HepG2 (cell line): ENCODE measurements around the gene MIF. TPM values are rescaled to one million over a fixed set of nuclear protein-coding genes. Genes with fewer than 3 reads are reported as not detected.
"Not testable (repeated sequence)": the region's sequence is repeated elsewhere in the genome, so short reads cannot be mapped to it uniquely, and the experiment has no call there.

Experiments used
- ATAC-seq: fragments of 200-7000 bp; cut with Tn5 transposase; 3 replicates; pipeline ENCODE4 v1.9.1; 2020; ENCODE audit warnings: mild to moderate bottlenecking, moderate library complexity
- BruUV-seq: library from RNA; stranded (reverse); fragments of 400-500 nt; replicated peaks from 2 replicates; lab custom pipeline; 2021; lab: Mats Ljungman, UMichigan
- CTCF ChIA-PET: fragments of 300-600 bp; formaldehyde crosslinking; extraction: SDS; loops from one replicate; lab custom pipeline; 2021; ENCODE audit warnings: low total read pairs, inconsistent platforms, low intra/inter-chr PET ratio; lab: Yijun Ruan, JAX
- POLR2A ChIA-PET: fragments of 350-600 bp; sonication (Branson Sonifier 250); formaldehyde crosslinking; loops from one replicate; lab custom pipeline; 2020; ENCODE audit warnings: antibody characterized with exemption, inconsistent platforms; lab: Yijun Ruan, JAX
- DNase-seq: peaks from one replicate; pipeline ENCODE4 v3.0.0-alpha.2; 2015; ENCODE audit warnings: low spot score
- FAIRE-seq: peaks from 3 replicates; lab custom pipeline; 2011; peaks lifted over from hg19 to GRCh38; lab: Jason Lieb, UNC
- H2AFZ ChIP-seq: one replicate; pipeline ENCODE4 v1.6.1; 2011; ENCODE audit warnings: low read length, inconsistent platforms
- H3K27ac ChIP-seq: fragments of 300-600 bp; 3 replicates; pipeline ENCODE4 v1.8.0; 2011; ENCODE audit warnings: mixed run types, mild to moderate bottlenecking, mixed read lengths, low read length, inconsistent platforms; ENCODE audit not compliant: insufficient read depth; ENCODE audit errors: extremely low read length
- H3K27me3 ChIP-seq, 2 experiments: fragments of 200-600 bp in 1 of 2; 2 replicates in 1 of 2; 3 replicates in 1 of 2; pipeline versions ENCODE4 v1.6.0 to v1.8.0; 2011; ENCODE audit warnings: low read length in 2 of 2, mild to moderate bottlenecking in 2 of 2, moderate library complexity in 2 of 2, inconsistent platforms in 1 of 2; ENCODE audit not compliant: insufficient read depth in 2 of 2, control insufficient read depth in 1 of 2
- H3K36me3 ChIP-seq, 2 experiments: fragments of 200-600 bp in 1 of 2; replicated peaks in 1 of 2; 2 replicates in 1 of 2; 3 replicates in 1 of 2; pipeline versions ENCODE4 v1.5.1 to v1.8.0; 2011; ENCODE audit warnings: low read length in 2 of 2, inconsistent platforms in 1 of 2; ENCODE audit not compliant: insufficient read depth in 2 of 2, control insufficient read depth in 1 of 2
- H3K4me1 ChIP-seq: 2 replicates; pipeline ENCODE4 v1.5.1; 2012; ENCODE audit warnings: low read length, inconsistent platforms; ENCODE audit not compliant: insufficient read depth
- H3K4me2 ChIP-seq: 2 replicates; pipeline ENCODE4 v1.6.0; 2011; ENCODE audit warnings: low read depth, low read length, inconsistent platforms
- H3K4me3 ChIP-seq, 3 experiments: fragments of 200-600 bp in 1 of 3; sonication (generic), shearing (Covaris generic) in 1 of 3; replicated peaks in 1 of 3; 2 replicates each; pipeline ENCODE4 v1.5.1; 2011 to 2016; ENCODE audit warnings: low read length in 3 of 3, inconsistent platforms in 2 of 3, low read depth in 2 of 3, mild to moderate bottlenecking in 2 of 3, control low read depth in 1 of 3, mixed read lengths in 1 of 3; ENCODE audit not compliant: insufficient read depth in 1 of 3
- H3K79me2 ChIP-seq: one replicate; pipeline ENCODE4 v1.6.1; 2011; ENCODE audit warnings: low read length, inconsistent platforms; ENCODE audit not compliant: insufficient read depth
- H3K9ac ChIP-seq: 2 replicates; pipeline ENCODE4 v1.6.0; 2011; ENCODE audit warnings: mild to moderate bottlenecking, low read depth, low read length, inconsistent platforms; ENCODE audit not compliant: insufficient read depth
- H3K9me3 ChIP-seq: 2 replicates; pipeline ENCODE4 v1.5.1; 2012; ENCODE audit warnings: mild to moderate bottlenecking, low read length
- H4K20me1 ChIP-seq: 2 replicates; pipeline ENCODE4 v1.6.0; 2011; ENCODE audit warnings: inconsistent platforms, mild to moderate bottlenecking, low read length, moderate library complexity; ENCODE audit not compliant: insufficient read depth
- FOXK2 ChIP-seq: fragments of 450-650 bp; IDR thresholded peaks from 2 replicates; pipeline ENCODE4 v1.6.1; 2016
- ZBTB1 ChIP-seq: sonication (generic); formaldehyde crosslinking; IDR thresholded peaks from 2 replicates; pipeline ENCODE4 v1.4.0; 2020; ENCODE audit warnings: missing genetic modification reagents, borderline replicate concordance
- ZNF407 ChIP-seq: sonication (generic); formaldehyde crosslinking; IDR thresholded peaks from one replicate; pipeline ENCODE4 v1.5.1; 2020; ENCODE audit warnings: mild to moderate bottlenecking, missing genetic modification reagents; ENCODE audit errors: not compliant biosample characterization
- ZNF703 ChIP-seq: sonication (generic); formaldehyde crosslinking; IDR thresholded peaks from 2 replicates; pipeline ENCODE4 v1.5.1; 2020; ENCODE audit warnings: missing genetic modification reagents, mild to moderate bottlenecking, moderate library complexity, borderline replicate concordance
- ZNF761 ChIP-seq: sonication (generic); formaldehyde crosslinking; conservative IDR thresholded peaks from 2 replicates; pipeline ENCODE4 v1.4.0; 2020; ENCODE audit warnings: mild to moderate bottlenecking, missing genetic modification reagents
- WGBS: methylation state at CpG from one replicate; pipeline ENCODE4 v1.1.6; 2017; ENCODE audit warnings: low lambda C conversion rate; 5-methylcytosine and 5-hydroxymethylcytosine counted together
- in situ Hi-C: cut with HindIII; loops from 2 replicates; pipeline ENCODE4 v1.10.0; 2017; ENCODE audit warnings: low pct_unique_long_range_greater_than_20kb; ENCODE audit not compliant: extremely low pct_ligation_motif_present
- intact Hi-C: fragments of 100-400 bp; cut with micrococcal nuclease; formaldehyde crosslinking; loops from one replicate; pipeline ENCODE4 v1.10.0; 2022; ENCODE audit not compliant: unreplicated experiment
- polyA plus RNA-seq, 8 experiments: library from polyadenylated mRNA; depleted of rRNA in 3 of 8; stranded (reverse) in 7 of 8; unstranded in 1 of 8; fragments of >200 nt; fragmentation: Illumina TruSeq in 4 of 8; extraction: Trizol in 4 of 8; gene quantifications; 2 replicates each; pipeline versions ENCODE4 v1.2.1 to v1.2.3, GENCODE V29; 2011 to 2016; ENCODE audit warnings: low read depth in 4 of 8, missing spikeins in 1 of 8, mixed read lengths in 1 of 8; ENCODE audit not compliant: insufficient read depth in 1 of 8
- total RNA-seq, 5 experiments: library from RNA; depleted of rRNA; stranded (reverse); fragments of >200 nt; fragmentation: Illumina TruSeq; extraction: Trizol; gene quantifications; 2 replicates each; pipeline ENCODE4 v1.2.3, GENCODE V29; 2016; ENCODE audit warnings: low read depth in 1 of 5

The MIF gene
- total and polyA plus RNA-seq, 2 of the 13 experiments (the other 11 are each of a cell fraction or from before 2014, with no cell fraction given), result 634 to 675 TPM

DNA sequence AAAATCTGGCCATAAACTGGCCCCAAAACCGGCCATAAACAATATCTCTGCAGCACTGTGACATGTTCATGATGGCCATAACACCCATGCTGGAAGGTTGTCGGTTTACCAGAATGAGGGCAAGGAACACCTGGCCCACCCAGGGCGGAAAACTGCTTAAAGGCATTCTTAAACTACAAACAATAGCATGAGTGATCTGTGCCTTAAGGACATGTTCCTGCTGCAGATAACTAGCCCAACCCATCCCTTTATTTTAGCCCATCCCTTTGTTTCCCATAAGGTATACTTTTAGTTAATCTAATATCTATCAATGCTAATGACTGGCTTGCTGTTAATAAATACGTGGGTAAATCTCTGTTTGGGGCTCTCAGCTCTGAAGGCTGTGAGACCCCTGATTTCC, 6.0 kb downstream of the MIF start:
- H2AFZ ChIP-seq, in situ Hi-C loops, DNase-seq, H3K27ac ChIP-seq, H3K9ac ChIP-seq, H3K9me3 ChIP-seq, H3K4me3 ChIP-seq, CTCF ChIA-PET, POLR2A ChIA-PET, H3K4me2 ChIP-seq, ATAC-seq, H3K27me3 ChIP-seq, FAIRE-seq, intact Hi-C loops, BruUV-seq: not testable (repeated sequence)
- Histone ChIP-seq H3K4me1 (peaks cover 46% of the 10 kb centered on the region), H4K20me1 (peaks cover 14% of the 10 kb centered on the region; the same call in 1 of the 2 replicates), H3K36me3 (peaks cover 5 to 17% of the 10 kb centered on the region in 2 experiments; a peak in 4 of 5 replicates), H3K79me2 (peaks cover 11% of the 10 kb centered on the region)
- peak; percentile 99 for TF ChIP-seq ZNF761 (CRISPR knock-in tag)
- WGBS, result 95% methylated on average over 4 of the region's 4 CpGs

- Histone ChIP-seq H3K9ac (no peak overlapping the region), H4K20me1 (peaks cover 5% of the 10 kb centered on the region; the same call in 1 of the 2 replicates), H3K27me3 (no peaks in the 10 kb centered on the region), H3K4me3 (no peak overlapping the region), H3K79me2 (no peaks in the 10 kb centered on the region), H3K9me3 (no peaks in the 10 kb centered on the region), H3K36me3 (peaks cover 3 to 7% of the 10 kb centered on the region in 2 experiments; a peak in 3 of 5 replicates), H3K4me1 (peaks cover 34% of the 10 kb centered on the region), H3K4me2 (no peak overlapping the region), H3K27ac (no peak overlapping the region), H2AFZ (no peak overlapping the region)
- ATAC-seq (no peak), DNase-seq (no peak), FAIRE-seq (no peak)
- no peak for TF ChIP-seq FOXK2
- no peak for TF ChIP-seq ZBTB1
- TF ChIP-seq ZNF407 (CRISPR knock-in tag), result no peak
- TF ChIP-seq ZNF703, result no peak
- intact Hi-C loops, result no loop called here
- POLR2A ChIA-PET, result interaction anchor here (1.2 kb wide), 1 partner anchor 12 kb away, joined by 4 read pairs; no protein-coding TSS in a partner anchor
- in situ Hi-C loops, result no loop called here
- WGBS, result 100% methylated on average over 4 of the region's 4 CpGs
- CTCF ChIA-PET, result no interaction called here
- BruUV-seq, result no TSS peak
Observed at GRCh38 chr22:23901600-23901999, 7.4 kb downstream of the MIF start.
